ENCODE data around the gene CCDC171. TPM values are rescaled to one million over a fixed set of nuclear protein-coding genes. Genes with fewer than 3 reads are reported as not detected.
A peak's percentile ranks its signal among the peaks of the same experiment; 100 is the strongest.

The CCDC171 gene
- total and polyA plus RNA-seq, 2 of the 13 experiments (the other 11 are each of a cell fraction or from before 2014, with no cell fraction given): 0.95 to 2.5 TPM

GRCh38 chr9:15510789-15511575, 41.9 kb upstream of the CCDC171 start, which contains the start of gene PSIP1 (continued):
- TF ChIP-seq ZNF646 (CRISPR knock-in tag; IDR thresholded peaks at IDR 0.05) (no peak), AFF4 (CRISPR knock-in tag; IDR thresholded peaks at IDR 0.05) (no peak), ZNF317 (CRISPR knock-in tag; IDR thresholded peaks at IDR 0.05) (0 out of 2 replicates have a peak, but pooled peaks have one; percentile 41), SNAPC5 (CRISPR knock-in tag; IDR thresholded peaks at IDR 0.05; ENCODE audit: borderline replicate concordance) (0 out of 2 replicates have a peak, but pooled peaks have one; percentile 57), ZFYVE20 (CRISPR knock-in tag; IDR thresholded peaks at IDR 0.05; ENCODE audit: borderline replicate concordance, low read depth) (no peak), ESRRA (CRISPR knock-in tag; IDR thresholded peaks at IDR 0.05; ENCODE audit: low read depth) (peak; percentile 18), AHDC1 (CRISPR knock-in tag; IDR thresholded peaks at IDR 0.05; ENCODE audit: borderline replicate concordance) (no peak), ZNF124 (CRISPR knock-in tag; IDR thresholded peaks at IDR 0.05) (no peak), ZNF12 (CRISPR knock-in tag; IDR thresholded peaks at IDR 0.05) (no peak), ZNF670 (CRISPR knock-in tag; IDR thresholded peaks at IDR 0.05; ENCODE audit: borderline replicate concordance) (no peak)

Measured in HepG2 (cell line).